ENCODE measurements around the gene ZDHHC20. TPM values are rescaled to one million over a fixed set of nuclear protein-coding genes. Genes with fewer than 3 reads are reported as not detected.
"Not testable (repeated sequence)": the region's sequence is repeated elsewhere in the genome, so short reads cannot be mapped to it uniquely, and the experiment has no call there.

The ZDHHC20 gene
- total RNA-seq, 1 donor from 2014 or later: 20.2 TPM

- intact Hi-C loops (cut with DNase I): no loop called here
- DNase-seq (ENCODE audit: low spot score): no peak
Measured at GRCh38 chr13:21445759-21446158, 13.3 kb downstream of the ZDHHC20 start.

- DNase-seq (ENCODE audit: low spot score): no peak
- intact Hi-C loops (cut with DNase I): no loop called here
Measured at GRCh38 chr13:21443171-21443570, 15.9 kb downstream of the ZDHHC20 start.

GRCh38 chr13:21436582-21436981, 22.5 kb downstream of the ZDHHC20 start:
- no peak for DNase-seq (ENCODE audit: low spot score)
- intact Hi-C loops (cut with DNase I): no loop called here

GRCh38 chr13:21435687-21436151, 23.4 kb downstream of the ZDHHC20 start:
- intact Hi-C loops (cut with DNase I): no loop called here
- DNase-seq (ENCODE audit: low spot score): peak; percentile 90

GRCh38 chr13:21435231-21435630, 23.9 kb downstream of the ZDHHC20 start:
- intact Hi-C loops (cut with DNase I): no loop called here
- DNase-seq (ENCODE audit: low spot score): no peak

GRCh38 chr13:21434588-21434987, 24.5 kb downstream of the ZDHHC20 start:
- intact Hi-C loops (cut with DNase I): no loop called here
- no peak for DNase-seq (ENCODE audit: low spot score)

- no peak for DNase-seq (ENCODE audit: low spot score)
- intact Hi-C loops (cut with DNase I): no loop called here
Measured at GRCh38 chr13:21429211-21429610, 29.9 kb downstream of the ZDHHC20 start.

GRCh38 chr13:21427741-21428140, 31.4 kb downstream of the ZDHHC20 start:
- DNase-seq (ENCODE audit: low spot score): no peak
- intact Hi-C loops (cut with DNase I): no loop called here

- no peak for DNase-seq (ENCODE audit: low spot score)
- intact Hi-C loops (cut with DNase I): no loop called here
Measured at GRCh38 chr13:21426238-21426637, 32.9 kb downstream of the ZDHHC20 start.

- intact Hi-C loops (cut with DNase I): no loop called here
- no peak for DNase-seq (ENCODE audit: low spot score)
Measured at GRCh38 chr13:21420706-21421105, 38.4 kb downstream of the ZDHHC20 start.

GRCh38 chr13:21413013-21413412, 46.1 kb downstream of the ZDHHC20 start:
- intact Hi-C loops (cut with DNase I): no loop called here
- no peak for DNase-seq (ENCODE audit: low spot score)

GRCh38 chr13:21410453-21410852, 48.6 kb downstream of the ZDHHC20 start:
- DNase-seq (ENCODE audit: low spot score); intact Hi-C loops (cut with DNase I): not testable (repeated sequence)

GRCh38 chr13:21405309-21405708, 53.8 kb downstream of the ZDHHC20 start:
- no peak for DNase-seq (ENCODE audit: low spot score)
- intact Hi-C loops (cut with DNase I): no loop called here

- DNase-seq (ENCODE audit: low spot score): no peak
- intact Hi-C loops (cut with DNase I): no loop called here
Measured at GRCh38 chr13:21402586-21403307, 56.4 kb downstream of the ZDHHC20 start.

GRCh38 chr13:21399741-21400140, 59.4 kb downstream of the ZDHHC20 start:
- intact Hi-C loops (cut with DNase I): no loop called here
- DNase-seq (ENCODE audit: low spot score): no peak

- intact Hi-C loops (cut with DNase I): no loop called here
- no peak for DNase-seq (ENCODE audit: low spot score)
Measured at GRCh38 chr13:21395953-21396352, 63.1 kb downstream of the ZDHHC20 start.

- intact Hi-C loops (cut with DNase I): no loop called here
- DNase-seq (ENCODE audit: low spot score): no peak
Measured at GRCh38 chr13:21389124-21389523, 70.0 kb downstream of the ZDHHC20 start.

- intact Hi-C loops (cut with DNase I): no loop called here
Measured at GRCh38 chr13:21385710-21386109, 73.4 kb downstream of the ZDHHC20 start.

GRCh38 chr13:21383090-21383489, 76.0 kb downstream of the ZDHHC20 start:
- DNase-seq (ENCODE audit: low spot score): no peak
- intact Hi-C loops (cut with DNase I): no loop called here

More at GRCh38 chr13:21385710-21386109, 73.4 kb downstream of the ZDHHC20 start:
- no peak for DNase-seq (ENCODE audit: low spot score)

- intact Hi-C loops (cut with DNase I); DNase-seq (ENCODE audit: low spot score): not testable (repeated sequence)
Measured at GRCh38 chr13:21376998-21377985, 81.8 kb downstream of the ZDHHC20 start.
